ENCODE measurements around the gene JPT2.

The JPT2 gene

DNA sequence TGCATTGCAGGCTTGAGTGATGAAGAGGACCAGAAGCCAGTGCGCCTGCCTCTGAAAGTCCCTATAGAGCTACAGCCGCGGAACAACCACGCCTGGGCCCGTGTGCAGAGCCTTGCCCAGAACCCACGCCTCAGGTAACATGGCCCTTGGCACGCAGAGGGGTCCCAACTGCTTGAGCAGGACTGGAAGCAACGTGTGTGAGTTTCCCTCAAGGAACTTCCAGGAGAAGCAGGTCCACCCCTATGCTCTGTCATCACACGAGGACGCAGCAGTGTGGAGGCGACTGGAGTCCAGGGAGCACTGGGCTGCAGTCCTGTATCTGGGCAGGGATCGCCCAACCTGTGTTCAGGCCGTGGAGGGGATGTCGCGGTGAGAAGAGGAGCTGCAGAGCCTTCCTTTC, 25.1 kb upstream of the JPT2 start:
- no peak for DNase-seq

DNA sequence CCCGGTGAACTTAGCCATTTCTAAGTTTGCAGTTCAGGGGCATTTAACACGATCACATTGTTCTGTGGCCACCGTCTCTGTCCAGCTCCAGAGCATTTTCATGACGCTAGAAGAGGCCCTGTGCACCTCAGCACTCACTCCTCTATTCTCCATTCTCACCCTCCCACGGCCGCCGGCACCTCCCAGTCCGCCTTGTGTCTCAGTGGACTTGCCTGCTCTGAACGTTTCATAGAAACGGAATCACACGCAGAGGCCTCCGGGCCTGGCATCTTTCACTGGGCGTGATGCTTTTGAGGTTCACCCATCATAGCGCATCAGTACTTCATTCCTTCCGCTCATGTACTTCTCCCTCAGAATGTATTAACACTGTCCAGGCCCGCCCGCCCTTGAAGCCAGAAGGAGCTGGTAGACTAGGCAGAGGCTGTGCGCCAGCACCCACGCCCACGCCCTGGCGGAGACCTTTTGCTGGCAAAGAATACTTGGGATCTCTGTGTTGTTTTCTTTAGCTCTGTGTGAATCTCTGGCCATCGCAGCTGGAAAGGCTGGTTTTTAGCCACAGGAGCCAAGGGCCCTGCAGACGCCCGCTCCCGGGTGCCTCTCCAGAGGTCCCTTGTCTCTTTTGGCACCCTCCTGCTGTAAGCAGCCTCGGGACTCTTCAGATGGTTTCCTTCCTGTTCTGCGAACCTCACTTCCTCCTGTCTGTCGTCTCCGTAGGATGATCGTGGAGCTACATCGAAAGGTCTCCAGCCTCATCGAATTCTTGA, 23.4 kb upstream of the JPT2 start:
- DNase-seq = no peak

DNA sequence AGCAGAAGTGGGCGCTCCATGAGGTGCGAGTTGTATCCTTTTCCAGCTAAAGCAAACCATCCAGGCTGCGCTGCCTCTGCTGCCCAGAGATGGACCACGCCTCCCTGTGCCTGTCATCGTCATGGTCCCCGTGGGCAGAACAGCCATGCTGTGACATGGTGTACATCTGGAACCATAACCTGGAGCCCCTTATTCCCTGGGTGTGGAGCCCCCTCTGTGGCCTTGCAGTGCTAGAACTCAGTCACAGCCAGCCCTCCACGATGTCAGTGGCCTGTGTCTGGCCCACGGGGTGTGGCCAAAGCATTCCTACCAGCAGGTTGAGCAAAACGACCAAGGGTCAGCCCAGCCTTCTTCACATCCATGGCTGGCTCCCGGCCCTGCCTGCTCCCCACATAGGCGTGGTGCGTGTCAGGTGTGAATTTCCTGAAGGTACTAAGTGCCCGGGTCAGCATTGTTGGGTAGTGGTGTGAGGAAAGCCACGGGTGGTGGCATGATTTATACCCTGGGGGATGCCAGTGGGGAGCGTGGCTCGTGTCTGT, 22.7 kb upstream of the JPT2 start:
- no peak for DNase-seq

DNA sequence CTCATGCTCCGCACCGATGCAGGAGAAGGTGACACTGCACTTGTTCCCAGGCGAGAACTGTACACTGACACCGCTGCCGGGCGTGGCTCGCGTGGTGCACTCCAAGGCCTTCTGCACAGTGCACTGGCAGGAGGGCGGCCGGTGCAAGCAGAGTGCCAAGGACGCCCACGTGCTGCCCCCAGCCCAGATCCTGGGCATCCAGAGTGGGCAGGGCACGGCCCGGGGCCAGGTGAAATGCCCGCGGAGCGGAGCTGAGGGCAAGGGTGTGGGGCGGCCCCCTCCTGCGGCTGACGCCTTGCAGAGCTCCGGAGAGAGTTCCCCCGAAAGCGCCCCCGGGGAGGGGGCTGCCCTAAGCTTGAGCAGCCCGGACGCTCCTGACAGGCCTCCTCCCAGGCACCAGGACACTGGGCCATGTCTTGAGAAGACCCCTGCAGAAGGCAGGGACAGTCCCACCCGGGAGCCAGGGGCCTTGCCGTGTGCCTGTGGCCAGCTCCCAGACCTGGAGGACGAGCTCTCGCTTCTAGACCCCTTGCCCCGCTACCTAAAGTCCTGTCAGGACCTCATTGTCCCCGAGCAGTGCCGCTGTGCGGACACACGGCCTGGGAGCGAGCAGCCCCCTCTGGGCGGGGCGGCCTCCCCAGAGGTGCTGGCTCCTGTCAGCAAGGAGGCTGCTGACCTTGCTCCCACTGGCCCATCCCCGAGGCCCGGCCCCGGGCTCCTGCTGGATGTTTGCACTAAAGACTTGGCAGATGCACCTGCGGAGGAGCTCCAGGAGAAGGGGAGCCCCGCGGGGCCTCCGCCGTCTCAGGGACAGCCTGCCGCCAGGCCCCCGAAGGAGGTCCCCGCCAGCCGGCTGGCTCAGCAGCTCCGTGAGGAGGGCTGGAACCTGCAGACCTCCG, 21.9 kb upstream of the JPT2 start:
- no peak for DNase-seq

DNA sequence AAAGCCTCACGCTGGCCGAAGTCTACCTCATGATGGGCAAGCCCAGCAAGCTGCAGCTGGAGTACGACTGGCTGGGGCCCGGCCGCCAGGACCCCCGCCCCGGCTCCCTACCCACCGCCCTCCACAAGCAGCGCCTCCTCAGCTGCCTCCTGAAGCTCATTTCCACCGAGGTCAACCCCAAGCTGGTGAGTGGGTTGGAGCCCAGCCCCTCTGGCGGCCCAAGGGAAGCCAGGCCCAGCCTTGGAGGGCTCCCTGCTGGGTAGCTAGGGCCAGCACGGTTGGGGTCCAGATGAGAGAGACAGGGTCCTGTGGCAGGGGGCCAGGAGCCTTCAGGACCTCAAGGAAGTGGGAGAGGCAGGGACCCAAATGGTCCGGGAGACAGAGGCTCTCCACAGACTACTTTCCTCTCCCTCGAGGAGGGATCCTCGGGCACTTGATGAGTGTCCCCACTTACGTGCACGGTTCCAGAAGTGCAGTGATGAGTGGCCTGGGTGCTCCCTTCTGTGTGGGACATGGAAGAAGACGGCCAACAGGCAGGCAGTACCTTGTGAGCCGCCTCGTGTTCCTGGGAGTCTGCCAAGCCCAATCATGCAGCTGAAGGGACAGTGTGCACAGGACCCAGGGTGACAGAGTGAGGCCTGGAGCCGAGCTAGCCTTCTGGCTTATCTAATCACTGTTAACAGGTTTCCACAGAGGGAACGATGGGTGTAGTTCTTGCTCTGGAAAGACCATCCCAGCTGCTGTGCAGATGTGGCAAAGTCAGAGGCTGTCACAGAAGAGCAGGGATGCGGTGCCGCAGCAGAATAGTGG, 21.1 kb upstream of the JPT2 start:
- no peak for DNase-seq

DNA sequence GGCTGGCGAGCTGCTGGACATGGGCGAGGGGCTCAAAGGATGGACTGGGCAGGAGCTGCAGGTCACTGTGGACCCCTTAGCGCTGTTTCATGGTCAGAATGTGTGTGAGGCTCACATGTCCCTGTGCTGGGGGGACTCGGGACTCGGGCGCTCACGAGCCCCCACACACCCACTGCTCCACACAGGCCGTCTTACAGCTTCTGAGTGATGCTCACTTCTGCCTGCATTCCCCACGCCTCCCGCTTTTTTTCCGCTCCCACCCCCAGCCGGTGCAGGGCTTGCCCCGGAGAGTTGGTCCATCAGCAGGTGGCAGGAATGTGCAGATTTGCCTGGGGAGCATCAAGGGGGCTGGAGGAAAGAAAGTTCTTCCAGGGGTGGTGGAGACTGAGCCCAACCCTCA, 20.2 kb upstream of the JPT2 start:
- no peak for DNase-seq

DNA sequence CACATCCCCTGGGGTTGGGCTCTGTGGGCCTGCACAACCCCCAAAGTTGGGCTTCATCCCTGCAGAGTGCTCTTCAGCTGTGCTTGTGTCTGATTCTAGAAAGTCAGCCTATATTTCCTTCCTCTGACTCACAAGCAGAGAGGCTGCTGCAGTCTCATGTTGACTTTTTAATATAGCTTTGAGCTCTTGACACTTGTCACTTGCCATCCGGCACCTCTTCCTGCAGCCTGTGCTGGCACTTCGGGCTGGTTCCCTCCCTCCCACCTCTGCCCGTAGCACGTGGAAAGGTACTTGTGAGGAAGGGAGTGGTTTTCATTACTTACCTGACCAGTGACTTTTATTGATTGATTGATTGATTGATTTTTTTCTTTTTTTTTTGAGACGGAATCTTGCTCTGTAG, 19.0 kb upstream of the JPT2 start:
- DNase-seq = no peak

DNA sequence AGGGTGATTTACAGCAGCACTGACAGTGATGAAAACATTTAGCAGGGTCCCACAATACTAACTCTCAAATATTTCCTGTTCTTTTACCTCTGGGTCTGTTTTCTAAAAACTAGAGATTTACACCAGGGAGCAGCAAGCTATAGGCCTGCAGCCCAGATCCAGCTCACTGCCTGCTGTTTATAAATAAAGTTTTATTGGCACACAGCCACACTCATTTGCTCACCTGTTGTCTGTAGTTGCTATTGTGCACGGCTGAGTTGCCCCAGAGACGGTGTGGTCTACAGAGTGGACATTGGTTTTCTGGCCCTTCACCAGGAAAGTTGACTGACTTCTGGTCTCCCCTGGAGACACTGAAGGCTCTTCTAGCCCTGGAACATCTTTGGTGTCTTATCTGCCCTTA, 16.3 kb upstream of the JPT2 start:
- DNase-seq = no peak

DNA sequence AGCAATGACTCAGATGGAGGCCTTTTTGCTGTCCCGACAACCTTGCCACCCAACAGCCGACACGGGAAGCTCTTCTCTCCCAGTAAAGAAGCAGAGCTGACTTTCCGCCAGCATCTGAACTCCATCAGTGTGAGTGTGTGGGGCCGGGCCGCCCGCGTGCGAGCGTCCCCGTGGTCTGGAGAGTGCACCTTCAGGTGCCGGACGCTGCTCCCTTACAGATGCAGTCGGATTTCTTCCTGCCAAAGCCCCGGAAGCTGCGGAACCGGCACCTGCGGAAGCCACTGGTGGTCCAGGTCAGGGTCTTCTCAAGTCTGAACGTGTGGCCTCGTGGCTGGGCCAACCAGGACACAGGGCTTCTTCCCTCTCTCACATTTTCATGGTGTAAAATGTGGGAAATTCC, 15.5 kb upstream of the JPT2 start:
- DNase-seq = no peak

DNA sequence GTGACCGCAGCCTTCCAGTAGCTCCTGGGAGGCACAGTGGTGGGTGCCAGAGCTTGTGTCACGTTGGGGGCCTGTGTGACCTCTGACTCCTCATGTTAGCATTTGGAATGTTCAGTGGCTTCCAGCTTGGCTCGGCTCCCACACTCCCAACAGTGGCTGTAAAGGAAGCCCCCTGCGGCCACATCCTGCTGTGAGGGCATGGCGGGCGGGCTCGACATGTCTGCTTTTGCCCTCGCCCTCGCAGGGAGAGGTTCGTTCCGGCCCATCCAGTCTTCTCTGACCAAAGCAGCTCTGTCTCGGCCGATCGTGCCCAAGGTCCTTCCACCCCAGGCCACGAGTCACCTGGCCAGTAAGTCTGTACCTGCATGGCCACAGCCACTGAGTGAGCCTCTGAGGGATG, 12.2 kb upstream of the JPT2 start:
- DNase-seq = no peak

DNA sequence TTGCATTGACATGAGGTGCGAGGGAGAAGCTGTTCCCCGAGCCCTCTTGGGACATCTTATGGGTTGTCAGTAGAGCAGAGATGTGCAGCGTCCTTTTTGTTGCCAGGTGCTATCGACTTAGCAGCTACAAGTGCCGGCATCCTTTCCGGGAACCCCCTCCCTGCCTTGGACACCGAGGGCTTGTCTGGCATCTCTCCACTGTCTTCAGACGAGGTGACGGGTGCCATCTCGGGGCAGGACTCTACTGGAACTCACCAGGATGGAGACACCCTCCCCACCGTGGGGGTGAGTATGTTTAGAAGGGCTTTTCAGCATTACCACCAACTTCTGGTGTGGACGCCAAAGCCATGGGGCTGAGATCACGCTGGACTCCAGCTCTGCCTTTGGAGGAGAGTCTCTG, 11.8 kb upstream of the JPT2 start:
- DNase-seq = no peak

DNA sequence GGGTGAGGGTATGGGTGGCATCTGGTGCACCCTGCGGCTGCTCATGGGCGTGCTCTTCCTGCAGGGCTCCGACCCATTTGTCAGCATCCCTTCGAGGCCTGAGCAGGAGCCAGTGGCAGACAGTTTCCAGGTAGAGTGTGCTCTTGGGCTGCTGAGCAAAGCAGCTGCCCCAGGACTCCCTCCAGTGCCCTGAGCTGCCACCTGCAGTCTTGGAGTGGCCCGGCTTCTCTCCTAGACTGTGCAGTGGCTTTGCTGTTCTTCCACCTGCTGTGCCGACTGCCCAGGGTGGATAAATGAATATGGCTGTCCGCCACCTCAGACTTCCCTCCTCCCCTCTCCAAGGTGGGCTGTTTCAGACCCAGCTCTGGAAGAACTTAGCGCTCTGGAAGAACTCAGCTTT, 10.8 kb upstream of the JPT2 start:
- DNase-seq = no peak

DNA sequence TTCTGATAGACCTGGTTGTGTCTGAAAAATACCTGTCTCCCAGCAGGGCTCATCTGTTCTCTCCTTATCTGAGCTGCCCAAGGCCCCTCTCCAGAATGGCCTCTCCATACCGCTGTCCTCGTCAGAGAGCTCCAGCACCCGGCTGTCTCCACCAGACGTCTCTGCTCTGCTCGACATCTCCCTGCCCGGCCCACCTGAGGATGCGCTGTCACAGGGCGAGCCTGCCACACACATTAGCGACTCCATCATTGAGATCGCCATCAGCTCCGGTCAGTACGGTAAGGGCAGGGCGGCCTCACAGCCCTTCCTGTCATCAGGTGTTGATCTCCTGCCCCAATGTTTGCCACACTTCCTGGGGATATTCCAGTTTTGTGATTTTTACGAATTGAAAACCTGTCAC, 10.2 kb upstream of the JPT2 start:
- DNase-seq = no peak

DNA sequence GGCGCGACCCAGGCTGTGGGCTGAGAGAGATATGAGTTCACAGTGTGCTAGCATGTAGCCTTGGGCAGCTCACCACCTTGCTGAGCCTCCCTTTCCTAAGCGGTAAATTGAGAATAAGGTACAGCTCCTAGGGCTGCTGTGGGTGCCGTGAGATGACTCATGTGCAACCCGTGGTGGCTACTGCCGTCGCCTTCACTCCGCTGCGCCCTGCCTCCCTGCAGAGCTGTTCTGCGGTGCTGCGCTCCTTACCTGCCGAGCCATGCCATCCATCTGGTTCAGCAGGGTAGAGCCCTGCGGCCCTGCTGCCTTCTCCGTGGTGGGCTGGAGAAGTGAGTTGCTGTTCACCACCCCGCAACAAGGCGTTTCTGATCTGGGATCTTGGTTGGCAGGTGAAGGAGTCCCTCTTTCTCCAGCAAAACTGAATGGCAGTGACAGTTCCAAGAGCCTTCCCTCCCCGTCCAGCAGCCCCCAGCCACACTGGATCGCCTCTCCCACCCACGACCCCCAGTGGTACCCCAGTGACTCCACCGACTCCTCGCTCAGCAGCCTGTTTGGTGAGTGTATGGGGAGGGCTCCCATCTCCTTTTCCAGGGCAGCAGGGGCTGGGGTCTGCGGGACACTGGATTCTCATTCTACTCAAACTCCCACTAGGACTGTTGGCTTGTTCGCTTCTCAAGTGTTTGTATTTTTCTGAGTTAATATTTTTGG, 9.3 kb upstream of the JPT2 start:
- DNase-seq = no peak

DNA sequence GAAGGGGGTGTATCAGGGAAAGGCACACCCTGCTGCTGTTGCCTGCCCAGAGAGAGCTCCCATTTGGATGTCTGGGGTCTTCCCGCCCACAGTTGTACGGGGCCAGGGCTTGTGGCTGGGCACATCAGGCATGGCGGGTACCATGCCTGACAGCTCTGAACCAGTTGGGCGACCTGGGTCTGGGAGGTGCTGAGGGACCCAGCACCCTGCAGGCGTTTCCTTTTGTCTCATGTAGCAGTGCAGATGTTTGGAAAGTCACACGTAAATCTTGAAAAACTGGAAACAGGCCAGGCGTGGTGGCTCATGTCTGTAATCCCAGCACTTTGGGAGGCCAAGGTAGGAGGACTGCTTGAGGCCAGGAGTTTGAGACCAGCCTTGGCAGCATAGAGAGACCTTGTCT, 8.4 kb upstream of the JPT2 start:
- DNase-seq = no peak

DNA sequence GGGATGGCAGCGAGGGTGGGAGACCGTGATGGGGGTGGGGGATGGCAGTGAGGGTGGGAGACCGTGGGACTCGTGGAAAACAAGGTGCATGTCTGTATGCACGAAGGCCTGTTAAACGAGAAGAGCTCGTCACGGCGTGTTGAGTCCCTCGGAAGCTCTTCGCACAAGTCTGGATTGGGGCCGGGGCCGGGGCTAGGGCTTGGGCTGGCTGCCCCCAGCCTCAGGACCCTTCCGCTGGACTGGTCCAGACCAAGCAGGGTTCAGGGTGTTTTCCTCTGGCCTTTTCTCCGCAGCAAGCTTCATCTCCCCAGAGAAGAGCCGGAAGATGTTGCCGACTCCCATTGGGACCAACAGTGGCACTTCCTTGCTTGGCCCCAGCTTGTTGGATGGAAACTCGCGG, 7.7 kb upstream of the JPT2 start:
- no peak for DNase-seq

DNA sequence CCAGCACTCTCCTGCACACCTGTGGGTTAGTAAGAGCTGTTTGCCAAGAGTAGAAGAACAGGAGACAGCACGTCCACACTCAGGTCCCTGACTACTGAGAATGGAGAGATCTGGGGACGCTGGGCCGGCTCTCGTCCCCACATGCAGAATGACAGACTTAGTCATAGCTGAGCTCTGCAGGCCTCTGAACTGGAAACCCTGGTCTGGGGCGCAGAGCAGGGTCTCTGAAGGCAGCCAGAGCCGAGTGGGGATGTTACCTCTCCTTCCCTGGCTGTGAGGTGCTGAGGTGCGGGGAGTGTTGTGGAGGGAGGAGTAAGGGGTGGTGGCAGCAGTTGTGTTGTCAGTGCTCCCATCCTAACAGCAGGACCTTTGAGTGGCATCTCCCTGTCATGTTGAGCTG, 7.2 kb upstream of the JPT2 start:
- DNase-seq = no peak

DNA sequence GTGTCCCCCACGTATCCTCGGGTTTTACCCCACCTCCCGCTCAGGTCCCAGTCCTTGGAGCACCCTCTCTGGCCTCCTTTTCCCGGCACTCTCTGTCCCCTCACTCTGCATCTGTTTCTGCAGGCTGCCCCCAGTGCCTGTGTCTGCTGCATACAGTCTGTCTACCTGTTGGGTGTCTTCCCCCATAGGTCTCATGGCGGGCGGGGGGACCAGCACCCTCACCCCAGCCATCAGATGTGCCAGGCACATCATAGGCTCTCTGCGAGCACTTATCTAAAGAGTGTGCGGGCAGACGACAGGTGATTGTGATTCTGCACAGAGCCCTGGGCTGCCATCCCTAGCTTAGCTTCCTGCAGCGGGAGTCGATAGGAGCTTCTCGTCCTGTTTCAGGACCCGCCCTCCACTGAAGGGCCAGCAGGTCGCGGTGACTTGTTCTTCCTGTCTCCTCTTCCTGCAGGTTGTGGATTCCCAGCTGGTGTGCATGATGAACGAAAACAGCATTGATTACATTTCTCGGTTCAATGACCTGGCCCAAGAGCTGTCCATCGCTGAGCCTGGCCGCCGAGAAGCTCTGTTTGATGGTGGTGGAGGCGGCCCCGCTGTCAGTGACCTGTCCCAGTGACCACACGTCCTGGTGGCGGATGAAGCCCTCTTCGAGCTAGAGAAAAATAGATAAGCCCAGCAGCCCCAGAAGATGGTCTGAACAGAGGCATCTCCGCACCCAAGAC, 4.5 kb upstream of the JPT2 start:
- no peak for DNase-seq

DNA sequence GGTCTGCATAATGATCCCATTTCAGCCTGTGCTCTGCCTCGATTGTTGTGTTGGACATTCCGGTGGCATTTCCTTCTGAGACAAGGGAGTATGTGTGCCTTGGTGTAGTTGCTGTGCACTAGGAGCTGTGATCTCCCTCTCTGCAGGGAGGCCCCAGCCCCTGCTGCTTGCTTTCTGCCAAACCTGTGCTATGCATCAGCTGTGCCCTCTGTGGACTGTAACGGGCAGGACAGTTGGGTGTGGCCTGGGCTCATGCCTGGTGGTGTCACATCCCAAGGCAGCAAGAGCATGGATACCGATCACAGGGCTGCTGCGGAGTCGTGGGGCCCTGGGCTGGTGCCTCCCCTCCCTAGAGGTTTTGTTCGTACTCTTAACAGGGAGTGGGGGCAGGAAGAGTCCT, 3.8 kb upstream of the JPT2 start:
- no peak for DNase-seq

DNA sequence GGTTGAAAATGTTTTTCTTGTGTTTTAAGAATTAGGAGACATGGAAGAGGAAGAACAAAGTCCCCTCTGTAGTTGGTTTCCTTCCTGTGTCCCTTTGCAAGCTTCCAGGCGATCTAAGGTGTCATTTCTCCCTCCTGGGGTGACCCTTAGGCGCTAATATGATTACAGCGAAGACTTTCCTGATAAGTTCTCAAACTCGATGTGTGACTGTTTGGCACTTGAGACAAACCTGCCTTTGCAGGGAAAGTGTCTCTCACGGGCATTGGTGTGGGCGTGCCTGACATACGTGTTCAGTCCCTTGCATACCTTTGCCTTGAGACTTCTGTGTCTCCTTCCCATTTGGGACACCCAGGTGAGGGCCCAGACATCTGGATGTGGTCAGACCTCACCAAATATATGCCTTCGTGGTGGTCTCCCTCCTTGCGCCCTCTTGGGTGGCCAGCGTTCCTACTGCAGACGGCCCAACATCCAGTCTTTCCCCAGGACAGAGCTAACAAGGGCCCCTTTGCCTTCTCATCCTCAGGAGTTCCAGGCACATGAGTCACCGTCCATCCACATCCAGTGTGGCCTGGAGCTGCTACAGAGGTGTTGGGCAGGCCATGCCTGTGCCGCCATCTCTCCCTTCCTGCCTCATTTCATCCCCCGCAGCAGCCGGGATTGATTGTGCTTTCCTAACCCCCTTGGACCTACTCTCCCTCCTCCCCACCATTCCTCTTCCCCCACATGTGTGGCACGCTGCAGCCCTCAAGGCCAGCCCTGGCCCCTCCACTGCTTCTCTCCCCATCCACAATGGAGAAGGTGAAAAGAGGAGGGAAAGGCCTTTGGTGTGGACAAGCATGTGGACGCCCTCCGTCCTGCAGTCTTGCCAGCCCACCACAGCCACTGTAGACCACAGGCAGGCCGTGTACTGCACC, 3.1 kb upstream of the JPT2 start:
- no peak for DNase-seq

DNA sequence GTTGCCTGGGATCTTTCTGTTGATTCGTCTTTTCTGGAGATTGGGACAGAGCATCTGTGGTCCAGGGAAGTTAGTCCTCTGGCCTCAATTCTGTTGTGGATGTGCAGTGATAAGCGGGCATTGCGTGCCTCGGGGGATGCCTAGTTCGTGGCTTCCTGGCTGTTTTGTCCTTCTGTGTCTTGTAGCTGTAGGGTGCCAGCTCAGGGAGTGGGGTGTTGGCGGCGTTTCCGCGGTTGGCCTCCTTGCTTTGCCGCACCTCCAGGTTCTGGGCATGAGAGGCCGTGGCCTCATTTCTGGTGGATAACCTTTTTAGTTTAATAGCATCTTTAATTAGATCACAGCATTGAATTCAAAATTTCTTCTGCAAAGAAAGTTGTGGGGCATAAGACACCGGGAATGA, 1.4 kb upstream of the JPT2 start:
- no peak for DNase-seq

Measured in NCI-H446 treated with DMSO at 0.1 percent for 48 hours (cell line).